Prostate gland (tissue), 2 donors: ENCODE results near the gene CAPZB.

ENCODE experiments used
- POLR2A ChIP-seq: fragments of 450-650 bp; IDR thresholded peaks from one replicate; pipeline ENCODE4 v1.6.1; 2016; ENCODE audit warnings: antibody characterized with exemption, mild to moderate bottlenecking
- POLR2AphosphoS5 ChIP-seq: sonication (generic); formaldehyde crosslinking; IDR thresholded peaks from one replicate; pipeline ENCODE4 v1.6.1; 2017; ENCODE audit warnings: antibody characterized with exemption
- TF ChIP-seq, protein P1 (sequence below), 4 experiments: fragments of 200-600 bp in 2 of 4; fragments of 450-650 bp in 2 of 4; sonication (generic) in 2 of 4; IDR thresholded peaks; 1 replicate in 3 of 4; 2 replicates in 1 of 4; pipeline ENCODE4 v1.5.1; 2016 to 2019; ENCODE audit warnings: antibody characterized with exemption in 4 of 4, mild to moderate bottlenecking in 2 of 4, moderate library complexity in 2 of 4

GRCh38 chr1:19472174-19472573, 13.2 kb downstream of the CAPZB start:
- no peak for TF ChIP-seq POLR2A
- TF ChIP-seq, protein P1, sequence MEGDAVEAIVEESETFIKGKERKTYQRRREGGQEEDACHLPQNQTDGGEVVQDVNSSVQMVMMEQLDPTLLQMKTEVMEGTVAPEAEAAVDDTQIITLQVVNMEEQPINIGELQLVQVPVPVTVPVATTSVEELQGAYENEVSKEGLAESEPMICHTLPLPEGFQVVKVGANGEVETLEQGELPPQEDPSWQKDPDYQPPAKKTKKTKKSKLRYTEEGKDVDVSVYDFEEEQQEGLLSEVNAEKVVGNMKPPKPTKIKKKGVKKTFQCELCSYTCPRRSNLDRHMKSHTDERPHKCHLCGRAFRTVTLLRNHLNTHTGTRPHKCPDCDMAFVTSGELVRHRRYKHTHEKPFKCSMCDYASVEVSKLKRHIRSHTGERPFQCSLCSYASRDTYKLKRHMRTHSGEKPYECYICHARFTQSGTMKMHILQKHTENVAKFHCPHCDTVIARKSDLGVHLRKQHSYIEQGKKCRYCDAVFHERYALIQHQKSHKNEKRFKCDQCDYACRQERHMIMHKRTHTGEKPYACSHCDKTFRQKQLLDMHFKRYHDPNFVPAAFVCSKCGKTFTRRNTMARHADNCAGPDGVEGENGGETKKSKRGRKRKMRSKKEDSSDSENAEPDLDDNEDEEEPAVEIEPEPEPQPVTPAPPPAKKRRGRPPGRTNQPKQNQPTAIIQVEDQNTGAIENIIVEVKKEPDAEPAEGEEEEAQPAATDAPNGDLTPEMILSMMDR (IDR thresholded peaks at IDR 0.05): no peak
- TF ChIP-seq POLR2AphosphoS5: no peak
